Esophagus squamous epithelium (tissue), 4 donors: ENCODE data around the gene GLYATL3.

Experiments used
- CTCF ChIP-seq, 6 experiments: fragments of 450-650 bp in 4 of 6; fragments of 200-600 bp in 2 of 6; sonication (generic) in 2 of 6; IDR thresholded peaks; one replicate each; pipeline ENCODE4 v1.5.1; 2016 to 2019; ENCODE audit warnings: antibody characterized with exemption in 6 of 6, mild to moderate bottlenecking in 4 of 6, moderate library complexity in 4 of 6
- POLR2A ChIP-seq, 4 donors: fragments of 450-650 bp; IDR thresholded peaks; one replicate each; pipeline ENCODE4 v1.6.1; 2017; ENCODE audit warnings: antibody characterized with exemption in 4 of 4, mild to moderate bottlenecking in 4 of 4, moderate library complexity in 3 of 4

DNA sequence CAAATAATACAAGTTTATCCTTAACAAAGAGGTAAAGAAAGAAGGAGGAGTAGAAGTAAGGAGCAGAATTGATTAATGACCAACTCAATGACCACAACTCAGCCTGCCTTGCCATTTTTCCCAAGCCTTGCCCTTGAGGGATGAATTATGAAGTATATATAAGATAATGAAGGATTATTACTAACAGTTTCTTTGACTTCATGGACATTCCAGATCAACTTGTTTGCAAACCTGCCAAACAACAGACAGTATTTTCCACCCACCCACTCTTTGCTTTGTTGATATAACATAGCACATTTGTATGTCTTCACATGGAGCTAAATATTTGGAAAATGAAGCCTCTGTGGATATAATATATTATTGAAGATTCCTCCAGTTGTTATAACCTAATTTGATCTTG, 40.9 kb downstream of the GLYATL3 start:
- TF ChIP-seq POLR2A (IDR thresholded peaks at IDR 0.05) (no peak), CTCF (IDR thresholded peaks at IDR 0.05) (no peak)
